ENCODE measurements around the gene LHFPL2. TPM values are rescaled to one million over a fixed set of nuclear protein-coding genes. Genes with fewer than 3 reads are reported as not detected.

Gene LHFPL2
- total RNA-seq, 2 experiments from 2014 or later, result 0.19 to 0.25 TPM

DNA sequence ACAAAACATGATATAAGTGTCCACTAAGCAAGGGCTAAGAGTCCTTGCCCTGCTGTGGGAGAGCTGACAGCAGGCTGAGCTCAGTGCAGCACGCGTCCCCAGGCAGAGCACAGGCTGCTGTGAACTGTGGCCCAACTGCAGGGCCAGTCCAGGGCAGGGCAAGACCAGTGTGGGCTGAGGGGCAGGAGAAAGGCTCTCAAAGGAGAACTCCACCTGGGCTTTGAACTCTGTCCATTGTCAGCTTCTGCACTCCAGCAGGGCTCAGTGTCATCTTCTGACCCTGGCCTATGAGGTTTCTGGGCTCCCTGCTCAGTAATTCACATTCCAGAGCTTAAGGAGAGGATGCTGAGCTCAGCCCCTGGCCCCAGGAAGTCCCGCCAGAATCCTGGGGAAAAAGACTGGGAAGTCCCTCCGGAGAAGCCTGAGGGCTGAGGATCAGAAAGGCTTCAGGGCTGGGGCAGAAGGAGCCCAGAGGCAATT lies 37.4 kb downstream of the LHFPL2 start:
- no peak overlapping the region for H3K4me3 ChIP-seq (ENCODE audit: low read length)
- H3K27me3 ChIP-seq (ENCODE audit: control insufficient read depth in 1 of 2, insufficient read depth in 2 of 2, low read length in 2 of 2), result no peaks in the 10 kb centered on the region
- no peaks in the 10 kb centered on the region for H3K4me1 Mint-ChIP-seq (ENCODE audit: low read depth)
- no peaks in the 10 kb centered on the region for H3K9me3 ChIP-seq (ENCODE audit: control insufficient read depth in 1 of 2, insufficient read depth in 1 of 2, low read length in 2 of 2)
- no peak overlapping the region for H3K27ac Mint-ChIP-seq
- POLR2A ChIA-PET, result no interaction called here
- H3K4me1 ChIP-seq (ENCODE audit: insufficient read depth, low read length), result no peaks in the 10 kb centered on the region
- no peaks in the 10 kb centered on the region for H3K36me3 ChIP-seq (ENCODE audit: insufficient read depth, low read length)
- ATAC-seq (ENCODE audit: poor library complexity) (no peak), DNase-seq (no peak)
- no peak overlapping the region for H3K4me3 Mint-ChIP-seq
- intact Hi-C loops (cut with DNase I, micrococcal nuclease), result no loop called here
- CTCF ChIA-PET, result no interaction called here
- H3K27ac ChIP-seq (ENCODE audit: low read depth in 1 of 2, low read length in 2 of 2), result no peak overlapping the region
- H3K27me3 Mint-ChIP-seq, result no peaks in the 10 kb centered on the region
- no peaks in the 10 kb centered on the region for H3K36me3 Mint-ChIP-seq (ENCODE audit: low read depth)
- TF ChIP-seq, protein P1, sequence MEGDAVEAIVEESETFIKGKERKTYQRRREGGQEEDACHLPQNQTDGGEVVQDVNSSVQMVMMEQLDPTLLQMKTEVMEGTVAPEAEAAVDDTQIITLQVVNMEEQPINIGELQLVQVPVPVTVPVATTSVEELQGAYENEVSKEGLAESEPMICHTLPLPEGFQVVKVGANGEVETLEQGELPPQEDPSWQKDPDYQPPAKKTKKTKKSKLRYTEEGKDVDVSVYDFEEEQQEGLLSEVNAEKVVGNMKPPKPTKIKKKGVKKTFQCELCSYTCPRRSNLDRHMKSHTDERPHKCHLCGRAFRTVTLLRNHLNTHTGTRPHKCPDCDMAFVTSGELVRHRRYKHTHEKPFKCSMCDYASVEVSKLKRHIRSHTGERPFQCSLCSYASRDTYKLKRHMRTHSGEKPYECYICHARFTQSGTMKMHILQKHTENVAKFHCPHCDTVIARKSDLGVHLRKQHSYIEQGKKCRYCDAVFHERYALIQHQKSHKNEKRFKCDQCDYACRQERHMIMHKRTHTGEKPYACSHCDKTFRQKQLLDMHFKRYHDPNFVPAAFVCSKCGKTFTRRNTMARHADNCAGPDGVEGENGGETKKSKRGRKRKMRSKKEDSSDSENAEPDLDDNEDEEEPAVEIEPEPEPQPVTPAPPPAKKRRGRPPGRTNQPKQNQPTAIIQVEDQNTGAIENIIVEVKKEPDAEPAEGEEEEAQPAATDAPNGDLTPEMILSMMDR (IDR thresholded peaks at IDR 0.05), result no peak
- no peaks in the 10 kb centered on the region for H3K9me3 Mint-ChIP-seq

DNA sequence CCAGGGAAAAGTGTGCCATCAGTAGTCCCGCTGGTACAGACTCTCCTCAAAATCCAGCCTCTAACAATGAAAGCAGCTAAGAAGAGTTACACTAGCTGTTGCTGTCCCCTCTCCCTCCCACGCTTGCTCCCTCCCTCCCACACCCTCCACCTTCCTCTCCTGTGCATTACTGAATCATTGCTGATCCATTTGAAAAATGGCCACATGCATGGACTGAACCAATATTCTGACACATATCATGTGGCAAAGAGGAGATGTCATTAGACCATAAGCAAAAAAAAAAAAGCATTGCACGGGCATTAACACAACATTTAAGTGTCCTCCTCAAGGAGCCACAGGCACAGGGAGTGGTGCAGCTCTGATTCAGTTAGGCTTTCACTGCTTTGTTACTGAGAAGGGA lies 37.9 kb downstream of the LHFPL2 start:
- POLR2A ChIA-PET, result no interaction called here
- H3K4me3 ChIP-seq (ENCODE audit: low read length), result no peak overlapping the region

GRCh38 chr5:78610163-78610583 lies 38.4 kb downstream of the LHFPL2 start:
- DNase-seq (no peak), ATAC-seq (ENCODE audit: poor library complexity) (no peak)
- ChIA-PET POLR2A (no interaction called here), CTCF (no interaction called here)
- no peaks in the 10 kb centered on the region for H3K36me3 Mint-ChIP-seq (ENCODE audit: low read depth)
- no peaks in the 10 kb centered on the region for H3K4me1 Mint-ChIP-seq (ENCODE audit: low read depth)
- H3K9me3 ChIP-seq (ENCODE audit: control insufficient read depth in 1 of 2, insufficient read depth in 1 of 2, low read length in 2 of 2), result no peaks in the 10 kb centered on the region
- no peaks in the 10 kb centered on the region for H3K9me3 Mint-ChIP-seq
- no peaks in the 10 kb centered on the region for H3K4me1 ChIP-seq (ENCODE audit: insufficient read depth, low read length)
- no peak overlapping the region for H3K4me3 Mint-ChIP-seq
- no peak overlapping the region for H3K27ac Mint-ChIP-seq
- intact Hi-C loops (cut with DNase I, micrococcal nuclease), result no loop called here
- no peaks in the 10 kb centered on the region for H3K27me3 ChIP-seq (ENCODE audit: control insufficient read depth in 1 of 2, insufficient read depth in 2 of 2, low read length in 2 of 2)
- no peaks in the 10 kb centered on the region for H3K36me3 ChIP-seq (ENCODE audit: insufficient read depth, low read length)
- H3K27ac ChIP-seq (ENCODE audit: low read depth in 1 of 2, low read length in 2 of 2), result no peak overlapping the region
- TF ChIP-seq, protein P1 (IDR thresholded peaks at IDR 0.05), result no peak
- H3K4me3 ChIP-seq (ENCODE audit: low read length), result no peak overlapping the region
- no peaks in the 10 kb centered on the region for H3K27me3 Mint-ChIP-seq

More for the DNA sequence above, 37.9 kb downstream of the LHFPL2 start:
- DNase-seq (no peak), ATAC-seq (ENCODE audit: poor library complexity) (no peak)
- H3K27me3 ChIP-seq (ENCODE audit: control insufficient read depth in 1 of 2, insufficient read depth in 2 of 2, low read length in 2 of 2), result no peaks in the 10 kb centered on the region
- CTCF ChIA-PET, result no interaction called here
- no peak overlapping the region for H3K27ac ChIP-seq (ENCODE audit: low read depth in 1 of 2, low read length in 2 of 2)
- intact Hi-C loops (cut with DNase I, micrococcal nuclease), result no loop called here
- Mint-ChIP-seq H3K36me3 (ENCODE audit: low read depth) (no peaks in the 10 kb centered on the region), H3K27me3 (no peaks in the 10 kb centered on the region), H3K27ac (no peak overlapping the region), H3K4me1 (ENCODE audit: low read depth) (no peaks in the 10 kb centered on the region), H3K4me3 (no peak overlapping the region), H3K9me3 (no peaks in the 10 kb centered on the region)
- no peaks in the 10 kb centered on the region for H3K4me1 ChIP-seq (ENCODE audit: insufficient read depth, low read length)
- TF ChIP-seq, protein P1 (IDR thresholded peaks at IDR 0.05), result no peak
- no peaks in the 10 kb centered on the region for H3K9me3 ChIP-seq (ENCODE audit: control insufficient read depth in 1 of 2, insufficient read depth in 1 of 2, low read length in 2 of 2)
- no peaks in the 10 kb centered on the region for H3K36me3 ChIP-seq (ENCODE audit: insufficient read depth, low read length)
